Measurements from ENCODE around the gene SKOR2.
A peak's percentile ranks its signal among the peaks of the same experiment; 100 is the strongest.
"Not testable (repeated sequence)": the region's sequence is repeated elsewhere in the genome, so short reads cannot be mapped to it uniquely, and the experiment has no call there.

Gene SKOR2

GRCh38 chr18:47187721-47188120 lies 63.7 kb downstream of the SKOR2 start:
- DNase-seq = no peak

DNA sequence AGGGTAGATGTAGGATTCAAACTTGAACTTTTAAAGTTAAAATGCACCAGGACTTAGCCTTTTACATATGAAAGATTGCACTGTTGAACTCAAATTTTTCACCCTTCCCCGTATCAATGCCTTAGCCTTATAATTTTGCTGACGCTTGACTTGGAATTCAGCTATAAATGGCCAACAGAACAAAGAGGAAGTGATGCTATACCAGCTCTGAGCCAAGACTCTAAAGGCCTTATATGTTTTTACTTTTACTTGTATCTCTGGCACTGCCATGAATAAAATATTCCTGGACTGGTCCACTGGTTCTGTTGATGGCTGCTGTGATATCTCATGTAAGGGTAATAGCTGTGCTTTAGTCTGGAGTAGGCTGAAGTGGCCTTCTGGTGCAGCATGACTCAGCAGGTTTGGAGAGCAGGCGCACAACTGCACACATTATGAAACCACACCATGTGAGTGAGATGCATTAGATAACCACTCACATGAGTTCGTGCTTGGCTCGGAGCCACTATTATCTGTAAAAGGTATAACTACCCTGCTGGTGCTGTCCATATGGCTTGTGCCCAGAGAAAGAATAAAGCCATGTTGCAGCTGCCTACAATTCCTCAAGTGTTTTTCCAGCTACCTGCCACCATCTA lies 66.9 kb downstream of the SKOR2 start:
- peak; percentile 81 for DNase-seq

GRCh38 chr18:47182156-47182555 lies 69.3 kb downstream of the SKOR2 start:
- not testable (repeated sequence) for DNase-seq

GRCh38 chr18:47180765-47181164 lies 70.7 kb downstream of the SKOR2 start:
- DNase-seq = no peak

DNA sequence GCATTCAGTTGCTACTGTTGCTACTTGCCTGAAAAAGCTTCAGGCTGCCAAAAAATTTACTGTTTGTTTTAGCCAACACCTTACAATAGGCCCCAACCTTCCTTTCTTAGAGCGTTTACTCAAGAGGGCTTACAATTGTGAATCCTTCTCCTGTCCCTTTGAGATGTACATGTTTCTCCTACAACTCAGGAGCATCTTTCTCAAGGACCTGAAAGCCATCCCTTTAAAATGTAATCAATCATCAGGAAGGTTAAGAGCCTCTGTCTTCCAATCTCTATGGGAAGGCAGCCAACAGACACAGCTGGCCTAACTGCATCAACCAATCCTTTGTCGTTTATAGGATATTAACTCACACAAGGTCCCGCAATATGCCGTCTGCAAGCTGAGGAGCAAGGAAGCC lies 71.9 kb downstream of the SKOR2 start:
- peak; percentile 80 for DNase-seq

DNA sequence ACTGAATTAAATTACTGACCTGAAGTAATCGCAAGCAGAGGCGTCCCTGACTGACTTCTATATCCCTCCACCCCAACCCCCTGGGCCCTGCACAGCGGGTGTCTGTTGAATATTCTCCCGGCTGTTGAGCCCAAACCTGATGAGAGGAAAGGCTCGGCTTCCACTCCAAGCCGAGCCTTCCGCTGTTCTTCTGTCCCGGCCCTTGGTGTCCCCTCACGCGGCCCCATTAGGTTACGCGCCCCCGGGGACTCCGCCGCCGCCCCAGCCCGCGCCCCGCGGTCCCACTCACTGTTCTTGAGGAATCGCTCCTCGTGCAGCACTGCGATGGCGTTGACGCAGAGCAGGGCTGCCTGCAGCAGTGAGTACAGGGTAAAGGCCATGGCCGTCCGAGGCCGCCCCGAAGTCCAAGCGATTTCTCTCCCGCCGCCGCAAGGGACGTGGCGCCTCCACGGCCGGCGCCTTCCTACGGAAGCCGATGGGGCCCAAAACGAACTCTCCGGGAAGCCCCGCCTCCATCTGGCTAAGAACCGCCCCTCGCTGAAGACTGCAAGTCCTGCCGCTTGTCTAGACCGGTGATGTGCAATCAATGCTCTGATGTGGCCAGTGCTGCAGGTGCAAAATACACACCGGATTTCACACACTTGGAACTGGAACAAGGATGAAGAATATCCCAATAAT lies 75.4 kb downstream of the SKOR2 start, which contains the start of gene IER3IP1:
IER3IP1 (minus strand) TSS at position 467 of the 678 bp plus-strand sequence; CDS start at position 380, 87 bp downstream.
- DNase-seq = peak; percentile 85

DNA sequence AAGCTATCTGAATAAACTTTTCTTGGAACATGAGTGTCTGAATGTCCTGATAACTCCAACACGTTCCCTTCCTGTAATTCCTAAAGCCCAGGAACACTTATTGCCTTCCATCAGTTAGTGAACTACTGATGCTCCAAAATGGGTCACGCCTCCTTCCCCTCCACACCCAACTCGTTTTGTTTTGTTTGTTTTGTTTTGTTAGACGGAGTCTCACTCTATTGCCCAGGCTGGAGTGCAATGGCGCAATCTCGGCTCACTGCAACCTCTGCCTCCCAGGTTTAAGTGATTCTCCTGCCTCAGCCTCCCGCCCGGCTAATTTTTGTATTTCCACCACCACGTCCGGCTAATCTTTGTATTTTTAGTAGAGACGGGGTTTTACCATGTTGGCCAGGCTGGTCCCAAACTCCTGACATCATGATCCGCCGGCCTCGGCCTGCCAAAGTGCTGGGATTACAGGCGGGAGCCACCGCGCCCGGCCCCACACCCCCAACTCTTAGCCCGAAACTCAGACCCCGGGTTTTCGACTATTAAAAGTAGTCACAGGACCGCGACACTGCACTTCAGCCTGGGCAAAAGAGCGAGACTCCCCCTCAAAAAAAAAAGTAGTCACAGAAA lies 76.1 kb downstream of the SKOR2 start:
- DNase-seq = no peak

DNA sequence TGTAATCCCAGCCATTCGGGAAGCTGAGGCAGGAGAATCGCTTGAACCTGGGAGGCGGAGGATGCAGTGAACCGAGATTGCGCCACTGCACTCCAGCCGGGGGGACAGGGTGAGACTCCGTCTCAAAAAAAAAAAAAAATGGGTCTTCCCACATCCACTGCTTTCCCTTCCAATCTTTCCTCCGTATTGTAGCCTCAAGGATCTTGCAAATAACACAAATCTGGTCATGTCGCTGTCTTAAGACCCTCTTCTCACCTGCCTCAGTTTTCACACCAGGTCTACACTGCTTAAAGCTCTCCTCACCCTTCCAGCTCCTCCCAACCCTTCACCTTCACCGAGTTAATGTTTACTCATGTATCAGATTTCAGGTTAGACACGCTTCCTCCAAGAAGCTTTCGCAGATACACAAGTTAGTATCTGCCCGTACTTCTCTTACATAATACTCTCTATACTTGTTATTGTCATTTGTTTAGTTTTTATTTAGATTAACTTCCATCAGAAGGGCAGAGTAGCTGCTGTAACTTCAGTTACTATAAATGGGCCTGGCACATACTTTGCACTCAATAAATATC lies 76.8 kb downstream of the SKOR2 start:
- peak; percentile 39 for DNase-seq

- DNase-seq = no peak
These were observed 79.0 kb downstream of the SKOR2 start for GRCh38 chr18:47172476-47172875.

- DNase-seq = no peak
These were observed 82.5 kb downstream of the SKOR2 start for GRCh38 chr18:47168913-47169312.

DNA sequence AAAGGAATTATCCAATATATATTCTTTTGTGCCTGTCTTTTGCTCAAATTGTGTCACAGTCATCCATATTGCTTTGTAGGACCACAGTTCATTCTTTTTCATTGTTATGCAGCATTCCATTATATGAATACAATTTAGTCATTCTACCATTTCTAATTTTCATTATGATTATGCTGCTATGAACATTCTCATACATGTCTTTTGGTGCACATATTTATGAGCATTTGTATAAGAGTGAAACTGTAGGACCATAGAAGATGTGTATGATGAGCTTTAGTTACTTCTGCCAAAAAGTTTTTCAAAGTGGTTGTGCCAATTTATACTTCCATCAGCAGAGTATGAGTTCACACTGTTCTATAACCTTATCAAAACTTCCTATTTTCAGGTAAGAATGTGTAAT lies 83.0 kb downstream of the SKOR2 start:
- DNase-seq = no peak

- no peak for DNase-seq
These were observed 85.2 kb downstream of the SKOR2 start for GRCh38 chr18:47166294-47166693.

GRCh38 chr18:47163241-47163640 lies 88.2 kb downstream of the SKOR2 start:
- DNase-seq = no peak

GRCh38 chr18:47160256-47160655 lies 91.2 kb downstream of the SKOR2 start:
- DNase-seq = no peak

DNA sequence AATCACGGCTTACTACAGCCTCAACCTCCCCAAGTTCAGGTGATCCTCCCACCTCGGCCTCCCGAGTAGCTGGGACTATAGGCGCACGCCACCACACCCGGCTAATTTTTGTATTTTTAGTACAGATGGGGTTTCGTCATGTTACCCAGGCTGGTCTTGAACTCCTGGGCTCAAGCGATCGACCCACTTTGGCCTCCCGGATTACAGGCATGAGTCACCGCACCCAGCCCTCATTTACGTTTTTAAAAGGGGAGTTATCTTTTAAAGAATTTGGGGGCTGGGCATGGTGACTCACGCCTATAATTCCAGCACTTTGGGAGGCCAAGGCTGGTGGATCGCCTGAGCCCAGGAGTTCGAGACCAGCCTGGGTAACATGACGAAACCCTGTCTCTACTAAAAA lies 93.1 kb downstream of the SKOR2 start:
- not testable (repeated sequence) for DNase-seq

Measured in NCI-H2171 treated with DMSO at 0.1 percent for 48 hours (cell line).